Esophagus muscularis mucosa (tissue), 4 donors: ENCODE results near the gene ATP5ME. TPM values are rescaled to one million over a fixed set of nuclear protein-coding genes. Genes with fewer than 3 reads are reported as not detected.

ENCODE experiments used
- DNase-seq: peaks from one replicate; pipeline ENCODE4 v3.0.0-alpha.2; 2017; ENCODE audit errors: extremely low spot score
- H3K27ac ChIP-seq, 4 donors: fragments of 200-600 bp; sonication (generic); replicated peaks in 1 of 4; 1 replicate in 3 of 4; 2 replicates in 1 of 4; pipeline ENCODE4 v1.5.1; 2016 to 2019; ENCODE audit warnings: mild to moderate bottlenecking in 1 of 4
- H3K27me3 ChIP-seq, 4 donors: fragments of 200-600 bp; sonication (generic); one replicate each; pipeline versions ENCODE4 v1.5.1 to v1.6.0; 2016 to 2019
- H3K36me3 ChIP-seq, 4 donors: fragments of 200-600 bp; sonication (generic); one replicate each; pipeline ENCODE4 v1.5.1; 2016 to 2019
- H3K4me1 ChIP-seq, 4 donors: fragments of 200-600 bp; sonication (generic); one replicate each; pipeline ENCODE4 v1.5.1; 2016 to 2019
- H3K4me3 ChIP-seq, 4 donors: fragments of 200-600 bp; sonication (generic); 1 replicate in 2 of 4; 2 replicates in 2 of 4; pipeline ENCODE4 v1.5.1; 2016 to 2019; ENCODE audit warnings: mild to moderate bottlenecking in 4 of 4, moderate library complexity in 1 of 4
- H3K9me3 ChIP-seq, 4 donors: fragments of 200-600 bp; sonication (generic); 1 replicate in 3 of 4; 2 replicates in 1 of 4; pipeline ENCODE4 v1.5.1; 2016 to 2019
- EP300 ChIP-seq: sonication (generic); formaldehyde crosslinking; IDR thresholded peaks from one replicate; pipeline ENCODE4 v1.6.1; 2017; ENCODE audit warnings: antibody characterized with exemption
- POLR2A ChIP-seq: fragments of 450-650 bp; IDR thresholded peaks from one replicate; pipeline ENCODE4 v1.6.1; 2017; ENCODE audit warnings: antibody characterized with exemption, moderate library complexity, mild to moderate bottlenecking, low read depth
- POLR2AphosphoS5 ChIP-seq, 2 donors: sonication (generic); formaldehyde crosslinking; IDR thresholded peaks; one replicate each; pipeline ENCODE4 v1.6.1; 2017; ENCODE audit warnings: antibody characterized with exemption in 2 of 2
- WGBS: methylation state at CpG from one replicate; pipeline ENCODE4 v1.1.5; 2018; 5-methylcytosine and 5-hydroxymethylcytosine counted together
- intact Hi-C: fragments of 100-400 bp; cut with DNase I; formaldehyde crosslinking; loops from one replicate; pipeline ENCODE4 v1.15.1; 2023
- total RNA-seq, 4 donors: library from RNA; depleted of rRNA; stranded (reverse); fragments of >200 nt; gene quantifications; one replicate each; pipeline versions ENCODE4 v1.1.0 to v1.2.1, GENCODE V29; 2016
- TF ChIP-seq, protein P1 (sequence below), 3 experiments: fragments of 200-600 bp in 2 of 3; fragments of 450-650 bp in 1 of 3; sonication (generic) in 2 of 3; IDR thresholded peaks; one replicate each; pipeline ENCODE4 v1.5.1; 2017 to 2019; ENCODE audit warnings: antibody characterized with exemption in 3 of 3, mild to moderate bottlenecking in 2 of 3, moderate library complexity in 1 of 3

ATP5ME gene
- total RNA-seq, 4 donors from 2014 or later, result 111 to 224 (median 154) TPM

DNA sequence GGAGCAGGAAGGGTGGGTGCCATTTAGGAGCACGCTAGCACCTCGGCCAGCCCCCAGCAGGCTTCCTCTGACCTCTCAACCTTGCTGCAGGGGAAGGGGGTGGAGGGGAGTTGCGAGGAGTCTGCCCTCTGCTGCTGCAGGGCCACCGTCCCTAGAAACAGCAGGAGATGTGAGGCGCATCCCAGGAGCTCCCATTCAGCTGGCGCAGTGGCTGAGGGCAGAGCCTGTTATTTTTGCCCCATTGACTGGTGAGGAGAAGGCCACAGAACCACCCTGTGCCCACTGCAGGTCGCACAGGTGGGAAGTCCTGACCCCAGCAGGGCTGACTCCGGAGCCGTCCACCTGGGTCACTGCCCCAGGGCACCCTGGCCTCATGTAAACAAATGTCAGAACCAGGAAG lies 40.7 kb downstream of the ATP5ME start:
- H3K27me3 ChIP-seq, result peaks cover 0 to 59% (median 0%) of the 10 kb centered on the region in 4 donors
- H3K36me3 ChIP-seq, result no peaks in the 10 kb centered on the region
- 37% methylated on average over 2 of the region's 9 CpGs for WGBS
- TF ChIP-seq, protein P1, sequence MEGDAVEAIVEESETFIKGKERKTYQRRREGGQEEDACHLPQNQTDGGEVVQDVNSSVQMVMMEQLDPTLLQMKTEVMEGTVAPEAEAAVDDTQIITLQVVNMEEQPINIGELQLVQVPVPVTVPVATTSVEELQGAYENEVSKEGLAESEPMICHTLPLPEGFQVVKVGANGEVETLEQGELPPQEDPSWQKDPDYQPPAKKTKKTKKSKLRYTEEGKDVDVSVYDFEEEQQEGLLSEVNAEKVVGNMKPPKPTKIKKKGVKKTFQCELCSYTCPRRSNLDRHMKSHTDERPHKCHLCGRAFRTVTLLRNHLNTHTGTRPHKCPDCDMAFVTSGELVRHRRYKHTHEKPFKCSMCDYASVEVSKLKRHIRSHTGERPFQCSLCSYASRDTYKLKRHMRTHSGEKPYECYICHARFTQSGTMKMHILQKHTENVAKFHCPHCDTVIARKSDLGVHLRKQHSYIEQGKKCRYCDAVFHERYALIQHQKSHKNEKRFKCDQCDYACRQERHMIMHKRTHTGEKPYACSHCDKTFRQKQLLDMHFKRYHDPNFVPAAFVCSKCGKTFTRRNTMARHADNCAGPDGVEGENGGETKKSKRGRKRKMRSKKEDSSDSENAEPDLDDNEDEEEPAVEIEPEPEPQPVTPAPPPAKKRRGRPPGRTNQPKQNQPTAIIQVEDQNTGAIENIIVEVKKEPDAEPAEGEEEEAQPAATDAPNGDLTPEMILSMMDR (IDR thresholded peaks at IDR 0.05), result no peak
- TF ChIP-seq POLR2A (no peak), POLR2AphosphoS5 (IDR thresholded peaks at IDR 0.05) (no peak), EP300 (no peak)
- no peak overlapping the region for H3K27ac ChIP-seq
- no peaks in the 10 kb centered on the region for H3K4me1 ChIP-seq
- no peak overlapping the region for H3K4me3 ChIP-seq
- intact Hi-C loops, result no loop called here
- DNase-seq, result no peak
- H3K9me3 ChIP-seq, result peaks cover 0 to 3% (median 0%) of the 10 kb centered on the region in 4 donors

DNA sequence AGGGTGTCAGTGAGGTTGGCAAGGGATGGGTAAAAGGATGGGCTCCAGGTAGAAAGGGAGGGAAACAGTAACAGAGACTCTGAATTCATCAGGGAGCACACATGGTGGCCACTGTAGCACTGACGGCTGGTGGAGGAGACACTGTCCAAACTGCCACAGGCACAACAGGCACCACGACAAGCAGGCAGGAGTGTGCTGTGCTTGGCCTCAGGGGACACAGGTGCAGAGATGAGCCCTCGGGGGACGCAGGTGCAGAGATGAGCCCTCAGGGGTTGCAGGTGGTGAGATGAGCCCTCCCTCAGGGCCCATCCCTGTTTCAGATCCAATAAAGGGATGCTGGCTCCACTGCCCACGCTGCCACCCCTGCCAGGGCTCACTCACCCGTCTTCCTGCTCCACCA lies 41.1 kb downstream of the ATP5ME start:
- no peak for TF ChIP-seq POLR2A
- TF ChIP-seq, protein P1 (IDR thresholded peaks at IDR 0.05), result no peak
- Histone ChIP-seq H3K27ac (no peak overlapping the region), H3K9me3 (peaks cover 0 to 3% (median 0%) of the 10 kb centered on the region in 4 donors), H3K36me3 (no peaks in the 10 kb centered on the region), H3K4me3 (no peak overlapping the region), H3K27me3 (peaks cover 0 to 59% (median 0%) of the 10 kb centered on the region in 4 donors), H3K4me1 (no peaks in the 10 kb centered on the region)
- 92% methylated on average over 6 of the region's 6 CpGs for WGBS
- intact Hi-C loops, result no loop called here
- no peak for DNase-seq

DNA sequence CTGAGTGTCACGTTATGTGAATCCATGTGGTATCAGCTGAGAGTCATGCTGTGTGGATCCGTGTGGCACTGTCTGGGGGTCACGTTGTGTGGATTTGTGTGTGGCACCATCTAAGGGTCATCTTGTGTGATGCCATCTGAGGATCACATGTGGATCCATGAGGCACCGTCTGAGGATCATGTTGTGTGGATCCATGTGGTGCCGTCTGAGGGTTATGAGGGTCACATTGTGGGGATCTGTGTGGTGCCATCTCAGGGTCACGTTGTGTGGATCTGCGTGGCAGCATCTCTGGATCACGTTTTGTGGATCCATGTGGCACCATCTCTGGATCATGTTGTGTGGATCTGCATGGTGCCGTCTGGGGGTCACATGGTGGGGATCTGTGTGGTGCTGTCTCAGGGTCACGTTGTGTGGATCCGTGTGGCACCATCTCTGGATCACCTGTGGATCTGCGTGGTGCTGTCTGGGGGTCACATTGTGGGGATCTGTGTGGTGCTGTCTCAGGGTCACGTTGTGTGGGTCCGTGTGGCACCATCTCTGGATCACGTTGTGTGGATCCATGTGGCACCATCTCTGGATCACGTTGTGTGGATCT lies 41.8 kb downstream of the ATP5ME start:
- intact Hi-C loops, result no loop called here
- Histone ChIP-seq H3K36me3 (no peaks in the 10 kb centered on the region), H3K27ac (no peak overlapping the region), H3K27me3 (peaks cover 0 to 53% (median 0%) of the 10 kb centered on the region in 4 donors), H3K4me3 (no peak overlapping the region), H3K4me1 (no peaks in the 10 kb centered on the region), H3K9me3 (peaks cover 0 to 3% (median 0%) of the 10 kb centered on the region in 4 donors)
- DNase-seq, result no peak
- WGBS, result 87% methylated on average over 9 of the region's 16 CpGs
- no peak for TF ChIP-seq EP300
- TF ChIP-seq, protein P1 (IDR thresholded peaks at IDR 0.05), result no peak
- TF ChIP-seq POLR2AphosphoS5 (IDR thresholded peaks at IDR 0.05), result no peak
- TF ChIP-seq POLR2A, result no peak

DNA sequence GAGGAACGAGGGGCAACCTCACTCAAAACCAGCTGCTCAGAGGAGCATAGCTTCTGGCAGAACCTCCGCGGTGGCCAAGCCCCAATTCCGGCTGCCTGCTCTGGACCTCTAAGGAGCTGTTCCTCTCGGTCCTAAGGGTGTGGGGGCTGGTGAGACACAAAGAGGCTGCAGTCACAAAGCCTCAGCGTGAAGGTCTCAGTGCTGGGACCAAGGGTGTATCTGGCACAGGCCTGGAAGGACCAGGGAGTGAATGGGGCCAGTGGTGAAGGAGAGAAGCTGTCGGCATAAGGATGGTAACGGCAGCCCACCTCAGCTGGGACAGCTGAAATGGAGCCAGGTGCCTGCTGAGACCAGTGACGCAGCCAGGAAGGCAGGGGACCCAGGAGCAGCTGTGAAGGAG lies 43.4 kb downstream of the ATP5ME start:
- peaks cover 0 to 51% (median 0%) of the 10 kb centered on the region in 4 donors for H3K27me3 ChIP-seq
- no peak for TF ChIP-seq POLR2AphosphoS5 (IDR thresholded peaks at IDR 0.05)
- TF ChIP-seq, protein P1 (IDR thresholded peaks at IDR 0.05), result no peak
- no peak for TF ChIP-seq EP300
- TF ChIP-seq POLR2A, result no peak
- 61% methylated on average over 9 of the region's 9 CpGs for WGBS
- no peak for DNase-seq
- no peak overlapping the region for H3K27ac ChIP-seq
- H3K4me1 ChIP-seq, result no peaks in the 10 kb centered on the region
- H3K4me3 ChIP-seq, result no peak overlapping the region
- intact Hi-C loops, result no loop called here
- H3K9me3 ChIP-seq, result peaks cover 0 to 3% (median 0%) of the 10 kb centered on the region in 4 donors
- H3K36me3 ChIP-seq, result no peaks in the 10 kb centered on the region
